Measurements from ENCODE around the gene FSIP1.

Gene FSIP1

DNA sequence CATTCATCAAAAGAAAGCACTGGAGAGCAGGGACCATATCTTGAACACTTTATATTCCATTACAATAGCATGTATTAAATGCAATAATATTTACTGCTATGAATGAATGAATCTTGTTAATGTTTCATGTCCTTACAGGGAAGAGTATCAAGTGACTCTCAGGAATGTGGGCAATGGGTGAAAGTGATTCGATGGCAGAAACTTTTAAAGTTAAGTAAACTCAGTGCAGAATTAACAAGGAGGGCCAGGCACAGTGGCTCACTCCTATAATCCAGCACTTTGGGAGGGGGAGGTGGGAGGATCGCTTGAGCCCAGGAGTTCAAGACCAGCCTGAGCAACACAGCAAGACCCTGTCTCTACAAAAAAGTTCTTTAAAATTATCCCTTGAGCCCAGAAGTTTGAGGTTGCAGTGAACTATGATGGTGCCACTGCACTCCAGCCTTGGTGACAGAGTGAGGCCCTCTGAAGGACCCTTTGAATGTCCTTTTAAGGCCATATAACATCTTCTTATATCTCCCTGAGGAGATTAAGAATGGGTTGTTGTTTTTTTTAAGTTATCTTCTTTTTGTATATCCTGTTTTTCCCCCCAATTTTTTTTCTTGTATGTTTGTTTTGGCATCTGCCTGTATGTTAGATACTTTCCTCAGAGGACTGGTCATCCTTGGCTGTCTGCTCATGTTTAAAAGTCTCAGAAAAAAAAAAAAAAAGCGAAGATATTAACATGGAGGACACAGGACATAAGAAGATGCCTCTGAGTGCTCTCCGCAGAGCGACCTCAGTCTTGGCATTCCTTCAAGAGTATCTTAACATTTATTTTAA lies 9.6 kb upstream of the FSIP1 start:
- no peak for DNase-seq

- no peak for DNase-seq
Measured at GRCh38 chr15:39789736-39790135, 7.1 kb upstream of the FSIP1 start.

DNA sequence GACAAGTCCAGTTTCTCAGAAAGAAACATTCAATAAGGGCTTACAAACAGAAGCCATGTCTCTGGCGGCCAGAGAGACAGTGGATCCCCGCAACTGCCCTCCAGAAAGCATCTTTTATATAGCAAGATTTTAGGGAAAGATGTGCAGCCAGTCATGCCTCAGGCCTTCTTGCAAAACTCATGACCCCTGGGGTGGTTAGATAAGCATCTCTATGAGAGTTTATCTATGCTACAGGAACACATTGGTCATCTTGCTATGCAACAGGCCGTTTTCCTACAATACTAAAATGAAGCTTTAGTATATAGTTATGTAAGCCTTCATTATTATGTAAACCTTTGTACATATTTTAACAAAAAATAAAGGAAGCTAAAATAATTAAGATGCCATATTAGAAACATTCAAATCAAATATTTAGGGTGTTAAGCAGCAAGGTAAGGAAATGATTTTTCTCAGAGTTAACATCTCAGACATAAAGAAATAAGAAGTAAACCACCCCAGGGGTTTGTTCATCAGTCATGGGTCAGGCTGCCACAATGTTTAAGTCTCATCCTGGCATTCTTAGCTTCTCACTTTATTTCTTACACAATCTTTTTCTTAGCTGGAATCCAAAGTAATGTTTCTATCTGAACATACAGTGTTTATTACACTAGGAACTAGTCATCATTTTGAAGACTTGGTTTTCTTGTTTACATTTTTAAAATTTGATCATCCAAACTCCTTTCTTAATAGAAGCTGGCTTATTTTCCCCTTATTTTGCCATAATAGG lies 6.3 kb upstream of the FSIP1 start:
- no peak for DNase-seq

DNA sequence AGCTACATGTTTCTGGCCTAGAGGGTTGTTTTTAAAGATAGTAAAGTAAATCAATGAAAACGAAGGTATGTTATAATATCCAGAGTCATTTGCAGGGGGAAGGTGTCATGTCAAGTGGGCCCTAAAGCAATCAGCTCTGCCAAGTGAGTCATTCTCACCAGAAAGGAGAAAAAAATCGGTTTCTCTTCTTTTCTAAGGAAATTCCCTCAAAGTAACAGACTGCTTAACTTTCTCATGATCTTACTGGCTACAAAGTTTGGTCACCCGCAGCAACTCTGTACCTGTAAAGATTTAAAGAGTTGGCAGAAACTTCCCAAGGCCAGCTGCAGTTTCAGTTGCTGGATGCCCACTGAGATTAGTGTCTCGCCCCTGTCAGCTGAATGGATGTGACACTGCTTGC lies 5.5 kb upstream of the FSIP1 start:
- DNase-seq = no peak

GRCh38 chr15:39787479-39787878 lies 4.8 kb upstream of the FSIP1 start:
- DNase-seq = no peak

GRCh38 chr15:39786447-39787056 lies 3.9 kb upstream of the FSIP1 start:
- DNase-seq = peak; percentile 48

GRCh38 chr15:39785841-39786240 lies 3.2 kb upstream of the FSIP1 start:
- no peak for DNase-seq

DNA sequence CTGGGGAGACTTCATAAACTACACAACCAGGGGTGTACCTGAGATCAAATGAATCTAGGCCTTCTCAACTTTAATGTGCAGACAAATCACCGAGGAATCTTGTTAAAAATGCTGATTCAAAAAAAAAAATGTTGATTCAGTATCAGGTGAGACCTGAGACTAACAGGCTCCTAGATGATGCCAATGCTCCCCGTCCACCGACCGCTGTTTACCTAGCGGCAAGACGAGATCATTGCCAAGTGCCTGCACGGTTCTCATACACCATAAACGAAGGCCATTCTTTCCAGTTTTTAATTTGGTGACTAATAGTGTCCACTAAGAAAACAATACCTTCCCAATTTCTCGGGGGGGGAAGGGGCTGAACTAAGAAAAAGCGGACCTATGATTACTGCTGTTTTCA lies 2.5 kb upstream of the FSIP1 start:
- DNase-seq = no peak

- DNase-seq = no peak
Measured at GRCh38 chr15:39784638-39785037, 2.0 kb upstream of the FSIP1 start.

- no peak for DNase-seq
Measured at GRCh38 chr15:39784125-39784524, 1.5 kb upstream of the FSIP1 start.

DNA sequence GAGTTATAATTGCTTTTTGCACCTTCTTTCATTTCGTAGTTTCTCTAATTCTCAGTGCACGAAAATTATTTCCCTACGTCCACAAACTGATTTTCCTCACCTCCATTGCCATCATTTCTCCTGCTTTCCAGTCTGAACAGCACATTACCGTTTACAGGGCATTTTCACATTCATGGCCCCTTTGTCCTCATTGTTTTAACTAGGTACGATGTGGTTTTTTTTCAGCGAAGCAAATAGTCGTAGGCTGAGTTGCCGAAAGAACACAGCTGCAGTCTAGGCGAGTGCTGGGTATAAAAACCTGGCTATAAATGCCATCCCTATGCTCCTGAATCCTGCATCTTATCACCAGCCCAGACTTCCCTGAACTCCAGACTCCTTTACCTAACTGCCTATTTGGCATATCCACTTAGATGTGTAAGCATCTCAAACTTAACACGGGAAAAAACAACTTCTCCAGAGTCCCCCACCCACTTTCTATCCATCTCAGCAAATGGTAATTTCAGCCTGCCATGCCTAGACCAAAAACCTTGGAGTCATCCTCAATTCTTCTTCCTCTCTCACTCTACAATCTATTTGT lies 691 bp upstream of the FSIP1 start:
- no peak for DNase-seq

GRCh38 chr15:39781967-39782302 lies 706 bp downstream of the FSIP1 start:
- no peak for DNase-seq

- no peak for DNase-seq
Measured at GRCh38 chr15:39781147-39781966, 1.3 kb downstream of the FSIP1 start.

DNA sequence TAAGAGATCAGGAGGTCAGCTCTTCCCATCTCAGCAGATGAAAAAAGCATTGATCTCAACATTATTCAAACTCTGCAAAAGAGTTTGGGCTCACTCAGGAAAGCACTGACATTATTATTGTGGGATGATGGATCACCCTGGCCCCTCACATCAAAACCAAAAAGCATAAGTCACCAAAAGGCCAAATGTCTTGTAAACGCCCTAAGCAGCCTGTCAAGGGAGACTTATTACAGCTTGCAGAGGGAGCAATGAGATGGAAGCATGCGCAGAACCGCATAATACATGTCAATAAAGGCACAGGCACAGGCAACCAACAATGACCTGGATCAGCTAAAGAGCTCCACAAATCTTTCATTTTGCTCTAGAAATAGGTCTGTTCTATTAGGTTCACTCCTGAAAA lies 4.6 kb downstream of the FSIP1 start:
- DNase-seq = no peak

- no peak for DNase-seq
Measured at GRCh38 chr15:39777496-39777895, 5.1 kb downstream of the FSIP1 start.

- no peak for DNase-seq
Measured at GRCh38 chr15:39776068-39776467, 6.6 kb downstream of the FSIP1 start.

GRCh38 chr15:39774688-39775267 lies 7.9 kb downstream of the FSIP1 start:
- DNase-seq = no peak

DNA sequence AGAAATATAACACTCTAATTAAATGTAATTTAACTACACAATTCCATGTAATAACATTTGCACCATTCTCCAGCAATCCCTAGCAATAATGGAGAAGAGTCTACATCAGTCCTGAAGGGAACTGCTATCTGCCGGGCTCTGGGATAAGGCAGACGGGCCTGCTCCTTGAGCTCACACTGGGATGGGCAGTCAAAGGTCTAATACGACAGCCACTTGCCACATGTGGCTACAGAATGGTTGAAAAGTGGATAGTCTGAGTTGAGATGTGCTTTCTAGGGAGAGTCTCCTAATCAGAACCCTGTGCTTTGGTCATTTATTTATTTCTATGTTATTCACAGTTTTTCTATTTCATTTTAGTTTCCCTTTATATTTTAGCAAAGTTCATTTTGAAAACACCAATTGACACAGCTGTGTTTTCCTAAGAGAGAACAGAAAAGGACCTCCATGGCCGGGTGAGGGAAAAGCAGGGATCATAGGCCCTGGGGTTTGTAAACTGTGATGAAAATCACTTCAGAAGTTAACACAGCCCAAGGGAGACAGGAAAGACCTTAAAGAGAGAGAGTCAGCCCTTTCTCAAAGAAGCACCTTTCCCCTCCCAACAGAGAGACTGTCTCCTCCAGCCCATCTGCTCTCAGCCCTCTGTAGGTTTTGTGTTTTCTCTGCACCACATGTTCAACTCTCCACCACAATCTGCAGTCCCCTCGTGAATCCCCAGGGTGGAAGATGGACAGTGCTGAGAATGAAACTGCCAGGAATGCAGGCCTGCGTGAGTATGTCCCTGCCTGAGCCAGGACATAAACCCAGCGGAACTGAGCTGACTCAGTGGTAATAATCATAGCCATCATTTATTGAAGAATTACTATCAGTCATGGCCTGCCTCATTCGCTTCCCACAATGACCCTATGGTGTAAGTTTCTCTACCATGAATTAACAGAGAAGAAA lies 11.6 kb downstream of the FSIP1 start:
- DNase-seq = no peak

DNA sequence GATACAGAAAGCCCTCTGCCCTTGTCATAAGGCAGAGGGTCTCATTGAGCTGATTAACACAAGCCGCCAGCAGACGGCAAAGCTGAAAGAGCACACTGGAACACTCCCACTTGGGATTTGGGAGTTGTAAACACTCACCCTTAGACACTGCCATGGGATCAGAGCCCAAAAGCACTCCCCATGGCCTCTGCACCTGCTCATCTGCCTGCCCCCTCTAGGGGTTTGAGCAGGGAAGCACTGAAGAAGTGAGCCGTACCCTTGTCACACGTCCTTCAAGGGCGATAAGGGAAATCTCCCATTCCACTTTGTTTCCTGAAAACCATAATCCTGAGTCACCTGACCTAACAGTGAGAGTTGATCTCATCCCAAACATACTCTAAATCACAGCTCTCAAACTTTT lies 14.7 kb downstream of the FSIP1 start:
- DNase-seq = no peak

DNA sequence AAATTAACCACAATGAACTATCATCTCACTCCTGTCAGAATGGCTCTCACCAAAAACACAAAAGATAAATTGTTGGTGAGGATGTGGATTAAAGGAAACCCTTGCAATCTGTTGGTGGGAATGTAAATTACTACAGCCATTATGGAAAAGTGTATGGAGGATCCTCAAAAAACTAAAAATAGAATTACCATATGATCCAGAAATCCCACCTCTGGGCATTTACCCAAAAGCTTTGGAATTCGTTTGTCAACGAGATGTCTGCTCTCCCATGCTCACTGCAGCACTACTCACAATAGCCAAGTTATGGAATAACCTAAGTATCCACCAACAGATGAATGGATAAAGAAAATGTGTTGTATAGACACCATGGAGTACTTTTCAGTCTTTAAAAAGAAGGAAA lies 21.6 kb downstream of the FSIP1 start:
- no peak for DNase-seq

DNA sequence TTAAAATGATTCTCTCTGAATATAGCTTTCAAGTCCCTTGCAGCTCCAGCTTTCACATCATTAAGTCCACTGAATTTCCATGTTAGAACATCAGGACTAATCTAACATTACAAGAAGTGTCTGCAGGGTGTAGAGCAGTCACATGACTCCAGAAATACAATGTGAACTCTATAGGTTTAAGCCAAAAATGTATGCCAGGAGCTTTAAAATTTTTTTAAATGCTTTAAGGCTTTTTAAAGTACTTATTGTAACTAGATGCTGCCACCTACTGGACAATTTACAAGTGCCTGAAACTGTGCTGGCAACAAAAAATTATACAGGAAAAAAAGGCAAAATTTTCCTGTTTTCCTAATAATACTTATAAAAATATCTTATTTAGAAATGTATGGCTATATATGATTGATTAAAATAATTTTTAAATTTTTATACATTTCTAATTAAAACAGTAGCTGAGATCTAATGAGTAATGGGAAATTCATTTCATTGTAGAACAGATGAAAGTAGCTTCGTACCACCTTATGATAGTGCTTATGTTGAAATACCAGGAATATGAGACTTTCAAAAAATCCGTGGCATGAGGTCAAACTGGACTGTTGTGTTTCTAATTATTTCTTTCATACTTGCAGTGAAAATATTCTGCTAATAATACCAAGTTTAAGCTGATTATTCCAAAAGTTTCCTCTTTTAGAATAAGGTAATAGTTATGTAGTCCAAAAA lies 25.7 kb downstream of the FSIP1 start:
- no peak for DNase-seq
